CD4-positive, alpha-beta T cell treated with Interleukin-6 at 100 ng/mL for 8 hours (primary cell): Measurements from ENCODE around the gene SPRN.
"Not testable (repeated sequence)": the region's sequence is repeated elsewhere in the genome, so short reads cannot be mapped to it uniquely, and the experiment has no call there.

Source experiments
- DNase-seq: peaks from one replicate; pipeline ENCODE4 v3.0.0-alpha.2; 2020; ENCODE audit warnings: mixed read lengths, low spot score

SPRN gene

DNA sequence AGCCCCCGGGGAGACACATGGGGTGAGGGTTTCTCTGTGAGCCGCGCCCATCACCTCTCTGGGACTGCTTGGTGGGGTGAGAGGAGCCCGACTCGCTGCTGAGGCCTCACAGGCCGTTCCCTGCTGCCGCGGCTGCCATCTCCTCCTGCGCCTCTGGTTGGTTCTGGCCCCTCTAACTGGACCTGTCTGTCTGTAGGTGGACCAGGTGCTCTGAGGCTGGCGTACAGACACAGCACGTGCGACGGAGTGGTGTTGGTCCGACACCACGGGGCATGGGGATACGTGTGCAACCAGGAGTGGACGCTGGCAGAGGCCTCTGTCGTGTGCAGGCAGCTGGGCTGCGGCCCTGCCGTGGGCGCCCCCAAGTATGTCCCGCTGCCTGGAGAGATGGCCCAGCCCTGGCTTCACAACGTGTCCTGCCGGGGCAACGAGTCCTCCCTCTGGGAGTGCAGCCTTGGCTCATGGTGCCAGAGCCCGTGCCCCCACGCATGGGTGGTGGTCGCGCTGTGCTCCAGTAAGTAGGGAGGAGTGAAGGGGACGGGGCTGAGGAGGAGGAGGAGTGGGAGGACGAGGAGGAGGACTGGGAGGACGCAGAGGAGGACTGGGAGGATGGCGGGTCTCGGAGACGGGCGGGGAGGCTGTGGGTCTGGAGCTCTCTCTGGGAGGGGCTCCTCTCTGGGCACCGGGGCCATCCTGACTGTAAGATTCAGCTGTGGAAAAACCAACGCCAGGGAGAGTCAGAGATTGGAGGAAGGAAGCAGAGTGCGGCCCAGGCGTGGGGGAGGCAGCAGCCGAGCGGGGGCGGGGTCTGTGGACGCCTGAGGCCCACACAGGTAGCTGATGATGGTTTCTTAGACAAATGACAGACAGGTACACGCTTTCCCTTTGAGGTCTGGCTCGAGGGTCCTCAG lies 31.9 kb upstream of the SPRN start:
- no peak for DNase-seq

DNA sequence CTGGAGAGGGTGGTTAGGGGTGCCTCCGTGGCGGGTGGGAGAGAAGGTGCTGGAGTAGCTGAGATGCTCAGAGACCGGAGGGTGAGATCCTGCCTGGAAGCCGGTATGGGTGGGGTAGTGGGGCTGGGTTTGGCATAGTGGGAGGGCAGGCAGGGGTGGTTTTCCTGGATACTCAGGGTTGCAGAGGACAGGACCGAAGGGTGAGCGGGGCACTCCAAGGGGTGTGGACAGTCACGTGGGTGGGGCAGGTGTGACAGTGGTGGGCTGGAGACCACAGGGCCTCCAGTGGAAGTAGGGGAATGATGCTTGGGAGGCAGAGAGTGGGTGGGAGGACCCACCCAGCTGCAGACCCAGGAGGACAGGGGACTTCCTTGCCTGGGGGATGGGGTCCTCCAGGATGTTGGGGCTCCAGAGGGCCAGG lies 31.2 kb upstream of the SPRN start:
- no peak for DNase-seq

DNA sequence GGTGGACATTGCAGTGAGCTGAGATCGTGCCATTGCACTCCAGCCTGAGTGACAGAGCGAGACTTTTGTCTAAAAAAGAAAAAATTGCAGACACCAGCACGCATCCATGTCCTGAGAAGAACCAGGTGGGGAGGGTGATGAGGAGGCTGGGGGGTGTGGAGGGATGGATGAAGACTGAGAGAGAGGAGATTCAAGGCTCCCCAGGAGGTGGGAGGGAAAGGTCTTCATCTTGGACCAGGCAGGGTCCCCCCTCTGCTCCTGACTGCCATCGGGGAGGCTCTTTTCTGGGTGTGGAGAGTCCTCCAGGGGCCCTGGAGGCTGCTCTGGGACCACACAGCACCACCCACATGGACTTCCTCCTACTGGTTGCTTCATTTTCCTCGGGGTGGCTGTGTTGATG lies 30.8 kb upstream of the SPRN start:
- DNase-seq, result no peak

DNA sequence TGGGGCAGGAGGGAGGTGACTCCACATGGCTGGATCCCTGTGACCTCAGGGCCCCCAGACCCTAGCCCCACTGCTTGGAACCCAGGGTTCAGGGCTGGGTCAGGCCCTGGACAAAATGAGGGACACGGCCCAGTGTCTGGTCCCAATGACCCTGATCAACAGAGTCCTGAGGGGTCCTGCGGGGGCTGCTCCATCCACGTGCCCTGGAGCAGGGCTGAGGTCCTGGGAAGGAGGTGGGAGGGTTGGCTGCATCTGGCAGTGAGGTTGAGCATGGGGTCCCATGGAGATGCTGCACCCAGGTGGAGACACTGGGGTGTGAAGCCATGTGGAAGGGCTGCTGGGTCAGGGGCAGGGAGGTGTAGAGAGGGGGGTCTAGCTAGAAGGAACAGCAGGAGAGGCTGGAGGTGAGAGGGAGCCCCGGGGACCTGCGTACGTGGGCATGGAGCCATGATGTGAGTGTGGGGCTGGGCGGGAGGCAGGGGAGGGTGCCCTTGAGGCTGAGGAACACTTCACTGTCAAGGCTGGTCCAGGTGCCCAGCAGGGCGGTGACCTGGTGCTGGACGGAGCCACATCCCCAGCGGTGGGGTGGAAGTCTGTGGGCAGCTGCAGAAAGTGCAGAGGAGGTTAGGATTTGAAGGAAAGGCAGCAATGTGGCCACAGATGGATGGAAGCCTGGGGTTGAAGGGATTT lies 29.9 kb upstream of the SPRN start:
- DNase-seq, result no peak

DNA sequence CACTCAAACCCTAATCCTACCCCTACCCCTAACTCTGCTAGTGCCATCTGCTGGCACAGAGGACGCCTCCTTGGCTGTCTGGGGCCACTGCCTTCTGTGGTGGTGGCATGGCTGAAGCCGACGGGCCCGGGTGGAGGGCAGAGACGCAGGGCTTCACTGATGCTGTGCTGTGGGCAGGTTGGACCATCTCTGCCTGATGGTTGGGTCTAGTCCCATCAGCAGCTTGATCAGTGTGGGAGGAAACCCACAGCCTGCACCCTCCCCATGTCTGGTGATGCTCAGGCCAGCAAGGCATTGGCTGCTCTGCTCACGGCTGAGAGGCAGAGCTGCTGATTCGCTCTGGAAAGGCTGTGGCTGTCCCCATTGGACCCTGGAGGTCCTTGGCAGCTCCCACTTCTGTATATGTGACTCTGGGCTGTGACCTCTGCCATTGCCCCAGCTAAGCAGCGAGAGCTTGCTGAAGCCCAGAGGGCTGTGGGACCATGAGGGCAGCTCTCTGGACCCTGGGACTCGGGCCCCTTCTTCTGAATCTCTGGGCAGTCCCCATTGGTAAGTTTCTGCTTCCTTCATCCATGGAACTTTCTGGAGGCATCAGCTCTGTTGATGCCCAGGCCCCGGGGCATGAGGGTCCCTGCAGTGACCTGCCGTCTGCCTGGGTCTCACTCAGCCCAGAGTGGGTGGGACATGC lies 29.2 kb upstream of the SPRN start, which contains the start of gene SCART1:
TSS of gene SCART1 (plus strand) at position 430 of the 688 bp plus-strand sequence. CDS start at position 483, 53 bp downstream.
- no peak for DNase-seq

DNA sequence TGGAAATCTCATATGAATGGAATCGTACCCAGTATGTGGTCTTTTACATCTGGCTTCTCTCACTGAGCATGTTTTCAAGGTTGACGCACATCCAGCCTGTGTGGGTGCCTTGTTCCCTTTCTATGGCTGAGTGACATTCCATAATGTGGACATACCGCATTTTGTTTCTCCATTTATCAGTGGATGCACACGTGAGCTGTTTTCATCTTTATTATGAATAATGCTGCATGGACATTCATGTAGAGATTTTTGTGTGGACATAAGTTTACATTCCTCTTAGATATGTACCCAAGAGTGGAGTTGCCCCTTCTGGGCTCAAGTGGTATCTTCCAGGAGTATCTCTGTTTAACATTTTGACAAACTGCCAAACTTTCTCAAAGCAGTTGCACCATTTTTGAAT lies 28.0 kb upstream of the SPRN start:
- DNase-seq, result no peak

DNA sequence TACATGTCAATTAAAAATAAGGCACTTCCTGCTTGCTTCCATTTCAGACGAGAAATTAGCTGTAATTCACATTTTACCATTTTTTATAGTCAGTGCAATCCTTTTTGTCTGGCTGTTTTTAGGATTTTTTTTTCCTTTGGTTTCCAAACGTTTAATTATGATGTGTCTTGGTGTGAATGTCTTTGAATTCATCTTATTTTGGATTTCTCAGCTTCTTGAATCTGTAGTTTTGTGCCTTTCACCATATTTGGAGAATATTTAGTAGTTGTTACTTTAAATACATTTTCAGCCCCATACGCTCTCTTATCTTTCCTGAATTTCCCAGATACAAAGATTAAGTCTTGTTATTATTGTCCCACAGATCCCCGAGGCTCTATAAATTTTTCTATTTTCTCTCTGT lies 26.9 kb upstream of the SPRN start:
- DNase-seq, result no peak

DNA sequence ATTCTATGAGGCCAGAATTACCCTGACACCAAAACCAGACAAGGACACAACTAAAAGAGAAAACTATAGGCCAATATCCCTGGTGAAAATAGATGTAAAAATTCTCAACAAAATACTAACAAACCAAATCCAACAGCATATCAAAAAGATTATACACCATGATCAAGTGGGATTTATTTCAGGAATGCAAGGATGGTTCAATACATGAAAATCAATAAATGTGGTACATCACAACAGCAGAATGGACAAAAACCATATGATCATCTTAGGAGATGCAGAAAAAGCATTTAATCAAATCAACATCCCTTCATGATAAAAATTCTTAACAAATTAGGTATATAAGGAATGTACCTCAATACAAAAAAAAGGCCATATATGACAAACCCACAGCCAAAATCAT lies 23.7 kb upstream of the SPRN start:
- no peak for DNase-seq

DNA sequence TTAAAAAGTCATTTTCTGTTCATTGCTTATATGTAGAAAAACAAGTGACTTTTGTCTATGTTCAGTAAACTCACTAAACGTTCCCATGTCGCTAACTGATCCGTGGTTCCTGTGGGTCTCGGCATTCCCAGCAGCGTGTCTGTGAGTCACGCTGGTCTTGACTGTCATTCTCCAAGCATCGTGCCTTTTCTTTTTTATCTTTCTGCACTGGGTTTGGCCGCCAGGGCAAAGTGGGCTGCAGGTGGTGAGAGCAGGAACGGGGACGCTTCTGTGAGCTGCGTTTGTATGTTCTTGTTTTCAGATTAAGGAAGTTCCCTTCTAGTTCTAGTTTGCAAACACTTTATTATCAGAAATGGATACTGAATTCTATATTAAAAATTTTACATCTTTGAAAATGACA lies 22.6 kb upstream of the SPRN start:
- no peak for DNase-seq

DNA sequence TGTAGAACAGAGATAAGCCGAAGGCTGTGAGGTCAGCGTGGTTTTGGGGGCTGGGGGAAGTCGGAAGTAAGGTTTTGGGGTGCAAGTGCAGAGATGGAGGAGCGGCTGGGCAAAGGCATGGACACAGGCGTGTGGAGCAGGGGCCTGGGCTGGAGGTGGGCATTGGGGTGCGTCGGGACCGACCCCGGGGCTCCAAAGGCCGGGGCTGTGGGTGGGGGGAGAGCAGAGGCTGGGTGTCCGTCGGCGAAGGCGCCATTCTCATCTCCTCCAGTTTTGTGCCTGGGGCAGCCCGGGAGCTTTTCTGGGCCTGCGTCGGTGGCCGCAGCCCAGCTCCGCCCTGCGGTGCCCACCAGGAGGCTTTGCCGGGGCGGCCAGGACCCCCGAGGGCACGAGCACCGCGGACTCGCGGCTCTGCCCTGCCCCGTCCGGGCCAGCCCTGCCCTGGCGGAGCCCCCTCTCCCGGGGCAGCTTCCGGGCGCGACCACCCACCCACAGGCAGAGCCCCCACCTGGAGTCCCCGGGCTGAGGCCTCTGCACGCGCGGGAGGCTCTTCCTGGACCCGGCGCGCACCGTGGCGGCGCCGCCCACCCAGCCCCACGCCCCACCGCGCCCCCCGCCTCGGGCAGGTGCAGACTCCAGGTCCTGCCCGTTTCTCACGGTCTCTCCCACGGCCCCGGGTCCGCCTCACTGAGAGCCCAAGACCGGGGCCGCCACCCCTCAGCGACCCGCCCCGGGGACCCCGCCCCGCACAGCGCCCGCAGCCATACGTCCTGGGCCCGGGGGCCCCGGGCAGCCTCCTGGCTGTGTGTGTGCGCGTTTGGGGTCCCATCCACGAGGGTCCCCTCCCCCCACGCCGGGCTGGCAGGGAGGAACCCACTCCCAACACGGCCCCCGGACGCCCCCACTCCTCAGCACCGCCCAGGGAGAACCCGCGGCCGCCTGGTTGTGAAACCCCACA lies 21.6 kb upstream of the SPRN start:
- DNase-seq, result no peak

DNA sequence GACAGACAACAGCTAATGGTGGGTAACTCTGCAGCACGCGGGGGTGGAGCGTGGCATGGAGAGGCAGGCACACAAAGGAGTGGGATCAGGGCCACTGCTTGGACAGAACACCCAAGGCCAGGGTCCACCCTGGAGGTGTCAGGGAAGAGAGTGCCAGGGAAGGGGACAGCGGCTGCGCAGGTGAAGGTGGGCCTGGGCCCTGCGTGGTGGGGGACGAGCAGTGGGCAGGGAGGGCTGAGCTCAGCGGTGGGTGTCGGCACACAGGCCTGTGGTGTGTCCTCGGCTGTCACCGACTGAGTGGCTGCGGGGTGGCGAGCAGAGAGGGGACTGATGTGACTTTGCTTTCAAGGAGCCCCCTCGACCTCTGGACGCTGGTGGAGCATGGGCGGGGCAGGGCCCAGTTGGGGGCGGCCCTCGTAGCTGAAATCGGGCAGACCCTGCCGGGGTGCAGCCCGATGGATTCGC lies 20.9 kb upstream of the SPRN start:
- DNase-seq, result no peak

DNA sequence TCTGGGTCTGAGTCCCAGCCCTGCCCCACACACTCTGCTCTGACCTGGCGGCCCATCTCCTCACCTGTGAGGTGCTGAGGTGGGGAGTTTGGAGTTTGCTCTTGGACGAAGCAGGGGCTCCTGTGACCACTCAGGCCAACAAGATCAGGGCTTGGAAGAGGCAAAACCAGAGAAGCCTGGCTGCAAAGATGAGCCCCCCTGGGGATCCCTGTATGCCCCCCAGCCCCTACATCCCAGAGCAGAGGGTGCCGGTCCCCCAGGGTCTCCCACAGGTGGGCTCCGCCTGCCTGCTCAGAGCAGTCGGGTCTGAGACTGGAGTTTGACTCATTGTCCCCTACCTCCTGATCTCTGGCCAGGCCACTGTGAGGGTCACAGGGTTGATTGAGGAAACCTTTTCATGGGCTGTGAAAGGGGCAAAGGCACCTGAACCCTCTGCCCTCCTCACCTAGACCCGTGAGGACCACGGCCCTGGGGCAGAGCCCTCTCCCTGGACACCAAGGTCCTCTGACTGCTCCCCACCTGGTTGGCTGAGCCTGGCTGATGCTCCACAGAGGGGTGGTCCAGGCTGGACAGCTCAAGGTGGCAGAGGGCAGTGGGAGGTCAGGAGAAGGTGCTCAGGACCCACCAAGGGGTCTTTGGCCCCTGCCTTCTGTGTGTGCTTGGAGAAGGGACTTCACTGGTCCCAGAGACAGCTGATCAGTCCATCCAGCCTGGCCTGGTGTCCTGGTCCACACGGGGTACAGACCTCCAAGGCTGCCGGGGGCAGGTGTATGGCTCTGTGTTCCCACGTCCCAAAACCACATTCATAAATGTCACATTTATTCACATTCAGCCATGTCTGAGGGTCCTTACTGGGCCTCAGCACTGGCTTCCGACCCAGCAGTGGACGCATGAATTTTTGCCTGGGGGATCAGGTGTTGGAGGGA lies 20.2 kb upstream of the SPRN start:
- DNase-seq, result no peak

DNA sequence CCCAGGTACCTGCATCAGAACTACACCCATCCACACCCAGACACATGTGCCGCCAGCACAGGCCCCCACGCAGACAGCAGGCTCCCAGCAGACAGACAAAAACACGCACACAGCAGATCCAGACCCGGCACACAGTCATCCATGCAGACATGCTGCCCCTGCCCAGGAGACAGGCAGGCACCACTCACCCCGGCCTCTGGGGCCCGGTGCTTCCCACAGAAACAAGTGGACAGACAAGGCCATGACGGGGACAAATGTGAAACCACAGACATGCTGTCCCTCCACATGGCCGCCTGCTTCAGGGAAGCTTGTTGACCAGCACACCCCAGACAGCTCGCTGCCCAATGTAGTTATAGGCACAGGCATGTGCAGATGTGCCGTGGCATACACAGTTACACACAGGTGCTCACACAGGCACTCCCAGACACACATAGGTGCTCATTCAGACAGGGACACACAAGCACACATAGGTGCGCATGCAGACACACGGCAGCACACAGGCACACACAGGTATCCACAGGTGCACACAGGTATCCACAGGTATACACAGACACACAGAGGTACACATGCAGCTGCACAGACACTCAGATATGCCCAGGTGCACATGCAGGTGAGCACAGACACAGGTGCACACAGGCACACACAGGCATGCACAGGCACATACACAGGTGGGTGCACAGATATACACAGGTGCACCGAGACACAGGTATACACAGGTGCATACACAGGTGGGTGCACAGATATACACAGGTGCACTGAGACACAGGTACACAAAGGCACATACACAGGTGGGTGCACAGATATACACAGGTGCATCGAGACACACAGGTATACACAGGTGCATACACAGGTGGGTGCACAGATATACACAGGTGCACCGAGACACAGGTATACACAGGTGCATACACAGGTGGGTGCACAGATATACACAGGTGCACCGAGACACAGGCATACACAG lies 18.8 kb upstream of the SPRN start:
- no peak for DNase-seq

DNA sequence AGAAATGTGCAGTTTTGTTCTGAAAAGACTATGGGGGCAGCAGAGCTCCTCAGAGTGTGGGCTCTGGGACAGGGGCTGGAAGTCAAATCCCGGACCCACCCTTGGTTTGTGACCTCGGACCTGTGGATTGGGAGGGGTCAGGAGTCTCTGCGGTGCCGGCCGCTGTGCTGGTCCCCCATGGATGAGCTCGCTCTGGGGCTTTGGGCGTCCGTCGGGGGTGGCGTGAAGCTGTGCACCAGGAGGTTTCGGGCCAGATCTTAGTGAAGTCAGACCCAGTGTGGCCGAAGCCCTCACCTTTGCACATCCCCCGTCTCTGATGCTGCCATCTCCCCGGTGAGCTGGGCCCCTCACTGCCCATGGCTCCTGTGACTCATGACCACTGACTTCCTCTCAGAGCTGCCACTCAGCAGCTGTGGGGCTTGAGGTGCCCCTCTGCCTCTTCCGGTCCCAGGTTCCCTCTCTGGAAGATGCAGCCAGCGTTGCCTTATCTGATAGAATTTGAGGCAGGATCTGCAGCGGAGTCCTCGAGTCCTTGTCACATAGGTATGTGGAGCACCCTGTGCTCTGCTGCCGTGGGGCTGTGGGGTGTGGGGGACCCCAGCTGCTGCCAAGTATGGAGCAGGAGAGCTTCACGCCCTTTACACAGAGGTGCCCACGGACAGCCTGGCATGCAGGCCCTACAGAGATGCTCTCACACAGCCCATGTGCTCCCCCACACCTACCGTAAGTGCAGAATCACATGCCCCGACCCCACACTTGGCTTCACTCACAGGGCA lies 18.0 kb upstream of the SPRN start:
- peak; percentile 22 for DNase-seq

DNA sequence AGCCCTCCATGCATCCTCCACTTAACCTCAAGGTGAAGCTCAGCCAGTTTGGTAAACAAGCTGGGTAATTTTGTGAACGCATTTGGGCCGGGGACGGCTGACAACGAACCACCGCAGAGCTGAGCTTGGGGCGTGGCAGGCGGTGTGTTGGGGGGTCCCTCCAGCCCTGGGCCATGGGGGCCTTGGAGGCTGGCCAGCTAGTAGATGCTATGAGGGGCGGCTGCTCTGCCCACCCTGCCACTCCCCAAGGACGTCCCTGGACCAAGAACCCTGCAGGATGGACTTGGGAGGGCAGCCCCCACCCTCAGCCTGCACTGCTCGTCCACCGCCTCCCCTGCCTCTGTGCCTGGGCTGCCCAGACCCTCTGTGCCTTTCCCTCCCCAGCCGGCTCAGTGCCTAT lies 17.4 kb upstream of the SPRN start:
- no peak for DNase-seq

DNA sequence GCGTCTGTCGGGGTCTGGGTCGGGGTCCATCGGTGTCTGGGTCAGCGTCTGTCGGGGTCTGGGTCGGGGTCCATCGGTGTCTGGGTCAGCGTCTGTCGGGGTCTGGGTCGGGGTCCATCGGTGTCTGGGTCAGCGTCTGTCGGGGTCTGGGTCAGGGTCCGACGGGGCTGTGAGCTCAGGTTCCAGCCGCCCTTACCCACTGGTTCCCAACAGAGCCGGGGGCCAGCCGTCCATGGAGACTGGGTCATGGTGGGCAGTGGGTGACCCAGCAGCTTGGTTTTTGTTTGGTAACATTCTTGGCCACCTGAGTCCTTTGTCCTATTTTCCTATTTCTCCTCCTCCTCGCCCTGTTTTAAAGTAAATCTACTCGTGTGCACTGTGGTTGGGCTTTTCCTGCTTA lies 16.9 kb upstream of the SPRN start:
- not testable (repeated sequence) for DNase-seq

DNA sequence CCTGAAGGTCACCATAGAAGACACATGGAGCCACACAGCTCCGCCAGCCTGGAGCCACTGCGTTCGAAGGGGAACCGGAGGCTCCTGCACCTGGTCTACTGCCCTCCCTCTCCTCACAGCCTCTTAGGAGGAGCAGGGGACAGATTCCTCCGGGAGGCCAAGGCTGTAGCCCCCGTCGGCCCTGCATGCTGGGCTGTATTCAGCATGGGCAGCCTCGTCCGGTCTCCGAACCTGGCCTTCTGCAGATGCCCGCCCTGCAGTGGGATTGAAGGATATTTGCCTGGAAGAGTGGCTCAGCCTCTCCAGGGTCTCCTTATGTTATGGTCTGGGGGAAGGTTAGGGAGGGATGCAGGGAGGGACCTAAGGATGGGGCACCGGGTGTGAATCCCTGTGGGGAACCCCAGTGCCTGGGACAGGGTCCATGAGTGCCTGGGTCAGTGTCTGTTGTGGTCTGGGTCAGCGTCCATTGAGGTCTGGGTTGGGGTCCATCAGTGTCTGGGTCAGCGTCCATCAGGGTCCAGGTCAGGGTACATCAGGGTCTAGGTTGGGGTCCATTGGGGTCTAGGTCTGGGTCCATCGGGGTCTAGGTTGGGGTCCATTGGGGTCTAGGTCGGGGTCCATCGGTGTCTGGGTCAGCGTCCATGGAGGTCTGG lies 16.3 kb upstream of the SPRN start:
- DNase-seq, result no peak
